Trophoblast cell (in vitro differentiated cells and primary cell): ENCODE results near the gene LIPI.
A peak's percentile ranks its signal among the peaks of the same experiment; 100 is the strongest.

Experiments used
- DNase-seq, 2 donors: peaks; one replicate each; pipeline ENCODE4 v3.0.0-alpha.2; 2016
- H2AFZ ChIP-seq: 2 replicates; pipeline ENCODE4 v1.6.1; 2013; ENCODE audit warnings: low read length, moderate library complexity, mild to moderate bottlenecking; ENCODE audit not compliant: insufficient read depth, poor library complexity
- H2AK5ac ChIP-seq: 2 replicates; pipeline ENCODE4 v1.6.1; 2013; ENCODE audit warnings: mild to moderate bottlenecking, low read length
- H2BK120ac ChIP-seq: 2 replicates; pipeline ENCODE4 v1.6.1; 2013; ENCODE audit warnings: low read length, mild to moderate bottlenecking, moderate library complexity; ENCODE audit not compliant: insufficient read depth, poor library complexity
- H2BK12ac ChIP-seq: 2 replicates; pipeline ENCODE4 v1.6.1; 2013; ENCODE audit warnings: mild to moderate bottlenecking, low read length, moderate library complexity
- H2BK5ac ChIP-seq: 2 replicates; pipeline ENCODE4 v1.6.1; 2013; ENCODE audit warnings: low read length, low read depth, moderate library complexity, mild to moderate bottlenecking; ENCODE audit not compliant: poor library complexity
- H3K14ac ChIP-seq: 2 replicates; pipeline ENCODE4 v1.6.1; 2013; ENCODE audit warnings: mild to moderate bottlenecking, low read length
- H3K18ac ChIP-seq: 2 replicates; pipeline ENCODE4 v1.6.1; 2013; ENCODE audit warnings: mild to moderate bottlenecking, low read length
- H3K23ac ChIP-seq: 2 replicates; pipeline ENCODE4 v1.6.1; 2013; ENCODE audit warnings: low read length
- H3K27ac ChIP-seq: 2 replicates; pipeline ENCODE4 v1.5.1; 2013; ENCODE audit warnings: low read depth, mild to moderate bottlenecking, inconsistent platforms, low read length, moderate library complexity
- H3K27me3 ChIP-seq: 2 replicates; pipeline ENCODE4 v1.6.1; 2013; ENCODE audit warnings: inconsistent platforms, mild to moderate bottlenecking, low read length, moderate library complexity; ENCODE audit not compliant: insufficient read depth
- H3K36me3 ChIP-seq, 2 experiments: 1 replicate in 1 of 2; 2 replicates in 1 of 2; pipeline ENCODE4 v1.6.1; 2013; ENCODE audit warnings: low read length in 2 of 2, mild to moderate bottlenecking in 2 of 2, moderate library complexity in 1 of 2; ENCODE audit not compliant: insufficient read depth in 2 of 2, control insufficient read depth in 1 of 2
- H3K4ac ChIP-seq: 2 replicates; pipeline ENCODE4 v1.6.1; 2013; ENCODE audit warnings: low read depth, mild to moderate bottlenecking, low read length, moderate library complexity
- H3K4me1 ChIP-seq, 2 experiments: 1 replicate in 1 of 2; 2 replicates in 1 of 2; pipeline ENCODE4 v1.6.1; 2013; ENCODE audit warnings: low read length in 2 of 2, mild to moderate bottlenecking in 2 of 2, moderate library complexity in 1 of 2; ENCODE audit not compliant: insufficient read depth in 2 of 2, control insufficient read depth in 1 of 2
- H3K4me2 ChIP-seq: 2 replicates; pipeline ENCODE4 v1.6.1; 2013; ENCODE audit warnings: inconsistent platforms, mild to moderate bottlenecking, low read length, moderate library complexity
- H3K4me3 ChIP-seq: 2 replicates; pipeline ENCODE4 v1.5.1; 2013; ENCODE audit warnings: mild to moderate bottlenecking, low read depth, low read length, inconsistent platforms
- H3K79me1 ChIP-seq: one replicate; pipeline ENCODE4 v1.6.1; 2013; ENCODE audit warnings: low read length
- H3K79me2 ChIP-seq: 2 replicates; pipeline ENCODE4 v1.6.1; 2013; ENCODE audit warnings: low read length, mild to moderate bottlenecking; ENCODE audit not compliant: control insufficient read depth, insufficient read depth, poor library complexity
- H3K9ac ChIP-seq: 2 replicates; pipeline ENCODE4 v1.6.1; 2013; ENCODE audit warnings: mild to moderate bottlenecking, low read length
- H3K9me3 ChIP-seq: 2 replicates; pipeline ENCODE4 v1.6.1; 2013; ENCODE audit warnings: low read depth, mild to moderate bottlenecking, control low read depth, inconsistent platforms, low read length; ENCODE audit not compliant: insufficient read depth
- H4K12ac ChIP-seq: 2 replicates; pipeline ENCODE4 v1.6.1; 2013; ENCODE audit warnings: low read depth, mild to moderate bottlenecking, low read length, moderate library complexity
- H4K8ac ChIP-seq: 2 replicates; pipeline ENCODE4 v1.6.1; 2013; ENCODE audit warnings: low read depth, mild to moderate bottlenecking, low read length, moderate library complexity
- H4K91ac ChIP-seq: one replicate; pipeline ENCODE4 v1.6.1; 2013; ENCODE audit warnings: low read depth, mild to moderate bottlenecking, low read length, moderate library complexity
- WGBS: extraction: QIAGEN DNeasy Blood & Tissue Kit; methylation state at CpG from one replicate; pipeline ENCODE4 v1.1.7; 2013; ENCODE audit warnings: missing lambda C conversion rate; ENCODE audit not compliant: insufficient read length, insufficient coverage; ENCODE audit errors: extremely low coverage; 5-methylcytosine and 5-hydroxymethylcytosine counted together

Gene LIPI

DNA sequence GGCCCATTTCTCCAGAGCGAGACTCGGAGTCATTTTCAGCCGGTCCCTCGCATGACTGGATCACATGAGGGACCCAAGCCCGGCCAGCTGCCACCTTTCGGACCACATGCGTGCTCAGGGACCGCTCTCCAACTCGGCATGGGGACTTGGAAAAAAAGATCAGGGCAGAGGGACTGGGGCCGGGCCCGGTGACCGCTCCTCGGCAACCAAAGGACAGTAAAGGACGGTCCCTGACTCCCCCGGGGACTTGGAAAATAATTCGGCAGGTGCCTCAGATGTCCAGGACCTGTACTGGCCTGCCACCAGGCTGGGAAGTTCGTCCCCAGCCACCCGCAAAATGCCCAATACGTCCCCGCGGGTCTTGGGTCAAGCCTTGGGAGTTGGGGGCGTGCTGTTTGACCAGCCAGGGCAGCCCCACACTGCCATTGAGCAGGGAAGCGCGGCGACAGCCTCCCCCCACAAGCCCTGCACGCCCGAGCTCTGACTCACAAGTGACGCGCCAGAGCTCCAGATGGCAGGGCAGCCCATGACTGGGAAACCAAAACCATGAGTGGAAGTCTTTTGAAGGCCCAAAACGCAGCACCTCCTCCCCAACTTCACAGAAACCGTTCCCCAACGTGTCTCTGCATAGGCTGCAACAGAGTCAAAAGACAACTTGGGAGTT lies 134.5 kb downstream of the LIPI start:
- peaks cover 17% of the 10 kb centered on the region for H3K9me3 ChIP-seq
- H3K4me1 ChIP-seq: peaks cover 0 to 3% of the 10 kb centered on the region in 2 experiments
- no peak overlapping the region for H4K91ac ChIP-seq
- H3K18ac ChIP-seq: peak overlapping the region; percentile 25
- H3K27me3 ChIP-seq: no peaks in the 10 kb centered on the region
- H4K8ac ChIP-seq: no peak overlapping the region
- H3K79me2 ChIP-seq: no peaks in the 10 kb centered on the region
- H3K9ac ChIP-seq: no peak overlapping the region
- H2BK12ac ChIP-seq: no peak overlapping the region
- no peak overlapping the region for H3K4ac ChIP-seq
- no peaks in the 10 kb centered on the region for H3K79me1 ChIP-seq
- H3K23ac ChIP-seq: no peak overlapping the region
- H2BK120ac ChIP-seq: no peak overlapping the region
- DNase-seq: no peak
- H3K36me3 ChIP-seq: peaks cover 37 to 39% of the 10 kb centered on the region in 2 experiments
- WGBS: no CpG with 5 or more reads among the region's 32 CpGs
- no peak overlapping the region for H2AFZ ChIP-seq
- no peak overlapping the region for H3K4me3 ChIP-seq
- H2AK5ac ChIP-seq: no peak overlapping the region
- H3K14ac ChIP-seq: no peak overlapping the region
- no peak overlapping the region for H3K4me2 ChIP-seq
- no peak overlapping the region for H3K27ac ChIP-seq
- H2BK5ac ChIP-seq: no peak overlapping the region
- no peak overlapping the region for H4K12ac ChIP-seq

DNA sequence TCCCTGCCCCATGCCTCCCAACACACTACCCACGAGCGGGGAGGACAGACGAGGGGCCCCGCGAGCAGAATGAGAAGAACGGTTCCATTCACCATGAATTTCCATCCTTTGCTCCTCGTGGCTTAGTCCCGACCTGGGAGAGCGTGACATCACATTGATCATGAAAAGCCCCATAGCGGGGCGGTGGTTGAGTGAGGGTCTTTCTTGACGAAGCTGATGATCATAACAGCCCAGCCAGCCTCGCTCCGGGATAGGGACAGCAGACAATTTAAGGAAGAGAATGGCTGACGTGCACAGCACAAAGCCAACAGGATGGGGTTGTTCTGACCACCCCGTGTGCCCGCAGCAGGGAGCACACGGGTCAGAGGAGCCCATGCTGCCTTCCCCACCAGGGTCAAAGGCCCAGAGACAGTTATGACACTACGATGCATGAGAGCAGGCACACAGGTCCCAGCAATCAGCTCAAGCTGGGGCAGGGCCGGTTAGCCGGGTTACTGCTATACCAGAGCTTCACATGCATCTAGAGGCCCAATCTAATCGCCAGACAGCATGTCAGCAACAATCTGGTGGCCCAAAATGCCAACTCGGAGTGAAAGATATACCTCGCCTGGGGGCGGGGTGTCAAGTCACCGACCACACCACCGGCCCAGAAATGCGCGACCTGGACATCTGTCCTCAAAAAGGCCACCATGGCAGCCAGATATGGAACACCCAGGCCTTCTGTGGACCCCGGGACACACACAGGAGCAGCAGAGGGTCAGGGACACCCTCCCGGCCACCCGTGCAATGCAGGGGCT lies 135.2 kb downstream of the LIPI start:
- no peak overlapping the region for H2BK5ac ChIP-seq
- no peak overlapping the region for H2BK120ac ChIP-seq
- WGBS: no CpG with 5 or more reads among the region's 32 CpGs
- no peaks in the 10 kb centered on the region for H3K27me3 ChIP-seq
- H2AFZ ChIP-seq: no peak overlapping the region
- no peak overlapping the region for H3K4me3 ChIP-seq
- no peak overlapping the region for H3K18ac ChIP-seq
- H3K79me2 ChIP-seq: no peaks in the 10 kb centered on the region
- H2AK5ac ChIP-seq: no peak overlapping the region
- H3K23ac ChIP-seq: no peak overlapping the region
- peaks cover 0 to 3% of the 10 kb centered on the region in 2 experiments for H3K4me1 ChIP-seq
- H4K8ac ChIP-seq: no peak overlapping the region
- no peak overlapping the region for H3K14ac ChIP-seq
- H3K9me3 ChIP-seq: peaks cover 17% of the 10 kb centered on the region
- H3K4ac ChIP-seq: no peak overlapping the region
- peaks cover 45 to 46% of the 10 kb centered on the region in 2 experiments for H3K36me3 ChIP-seq
- H3K9ac ChIP-seq: no peak overlapping the region
- H3K27ac ChIP-seq: no peak overlapping the region
- no peak for DNase-seq
- H4K91ac ChIP-seq: no peak overlapping the region
- no peak overlapping the region for H3K4me2 ChIP-seq
- no peak overlapping the region for H4K12ac ChIP-seq
- H3K79me1 ChIP-seq: no peaks in the 10 kb centered on the region
- H2BK12ac ChIP-seq: no peak overlapping the region

DNA sequence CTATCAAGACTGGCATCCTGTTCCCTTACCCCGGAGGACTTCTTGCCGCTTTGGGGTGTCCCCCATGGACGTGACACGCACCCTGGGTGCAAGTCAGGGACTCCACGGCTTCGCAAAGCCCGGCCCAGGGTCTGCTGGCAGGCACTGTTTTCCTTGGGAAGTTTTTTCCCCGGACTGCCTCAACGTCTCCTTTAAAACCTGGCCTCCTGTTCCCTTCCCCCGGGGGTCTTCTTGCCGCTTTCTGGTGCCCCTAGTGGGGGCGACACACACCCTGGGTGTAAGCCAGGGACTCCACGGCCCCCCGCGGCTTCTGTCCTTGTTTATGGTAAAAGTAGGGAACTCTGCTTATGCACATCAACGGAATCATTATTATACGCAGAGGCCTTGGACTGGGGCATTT lies 136.6 kb downstream of the LIPI start:
- H4K12ac ChIP-seq: no peak overlapping the region
- H3K36me3 ChIP-seq: peaks cover 45 to 50% of the 10 kb centered on the region in 2 experiments
- H3K4me1 ChIP-seq: no peaks in the 10 kb centered on the region
- no peak overlapping the region for H2BK5ac ChIP-seq
- H3K4me3 ChIP-seq: no peak overlapping the region
- H3K23ac ChIP-seq: no peak overlapping the region
- no peak overlapping the region for H3K4ac ChIP-seq
- H3K18ac ChIP-seq: no peak overlapping the region
- H2BK12ac ChIP-seq: no peak overlapping the region
- H3K4me2 ChIP-seq: no peak overlapping the region
- no peak overlapping the region for H2AK5ac ChIP-seq
- no peaks in the 10 kb centered on the region for H3K79me1 ChIP-seq
- H3K27me3 ChIP-seq: no peaks in the 10 kb centered on the region
- no peak overlapping the region for H3K27ac ChIP-seq
- no peak overlapping the region for H4K8ac ChIP-seq
- H4K91ac ChIP-seq: no peak overlapping the region
- H3K9me3 ChIP-seq: peaks cover 15% of the 10 kb centered on the region
- no peaks in the 10 kb centered on the region for H3K79me2 ChIP-seq
- no peak overlapping the region for H2AFZ ChIP-seq
- no peak for DNase-seq
- no CpG with 5 or more reads among the region's 17 CpGs for WGBS
- no peak overlapping the region for H2BK120ac ChIP-seq
- H3K14ac ChIP-seq: no peak overlapping the region
- no peak overlapping the region for H3K9ac ChIP-seq

DNA sequence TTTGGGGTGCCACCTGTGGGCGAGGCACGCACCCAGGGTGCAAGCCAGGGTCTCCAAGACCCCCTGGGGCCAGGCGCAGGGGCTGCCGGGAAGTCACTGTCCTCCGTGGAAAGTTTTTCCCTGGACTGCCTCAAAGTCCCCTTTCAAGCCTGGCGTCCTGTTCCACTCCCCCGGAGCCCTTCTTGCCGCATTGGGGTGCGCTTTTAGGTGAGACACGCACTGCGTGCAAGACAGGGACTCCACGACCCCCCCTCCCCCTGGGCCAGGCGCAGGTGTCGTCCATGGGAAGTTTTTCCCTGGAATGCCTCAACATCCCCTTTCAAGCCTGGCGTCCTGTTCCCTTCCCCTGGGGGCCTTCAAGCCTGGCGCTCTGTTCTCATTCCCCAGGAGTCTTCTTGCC lies 137.1 kb downstream of the LIPI start:
- no peaks in the 10 kb centered on the region for H3K27me3 ChIP-seq
- no peak overlapping the region for H3K23ac ChIP-seq
- no peak overlapping the region for H4K12ac ChIP-seq
- H3K4me3 ChIP-seq: no peak overlapping the region
- H4K91ac ChIP-seq: no peak overlapping the region
- no peak overlapping the region for H2AK5ac ChIP-seq
- H3K79me1 ChIP-seq: no peaks in the 10 kb centered on the region
- H2BK5ac ChIP-seq: no peak overlapping the region
- H4K8ac ChIP-seq: no peak overlapping the region
- no peaks in the 10 kb centered on the region for H3K4me1 ChIP-seq
- no peak overlapping the region for H3K4ac ChIP-seq
- H2AFZ ChIP-seq: no peak overlapping the region
- H3K9ac ChIP-seq: no peak overlapping the region
- H3K14ac ChIP-seq: no peak overlapping the region
- no peak overlapping the region for H3K18ac ChIP-seq
- H3K79me2 ChIP-seq: no peaks in the 10 kb centered on the region
- H2BK120ac ChIP-seq: no peak overlapping the region
- no peak for DNase-seq
- H3K4me2 ChIP-seq: no peak overlapping the region
- WGBS: no CpG with 5 or more reads among the region's 16 CpGs
- peaks cover 45 to 50% of the 10 kb centered on the region in 2 experiments for H3K36me3 ChIP-seq
- peaks cover 15% of the 10 kb centered on the region for H3K9me3 ChIP-seq
- no peak overlapping the region for H3K27ac ChIP-seq
- H2BK12ac ChIP-seq: no peak overlapping the region
